ENCODE measurements around the gene LMNTD2.

The LMNTD2 gene

DNA sequence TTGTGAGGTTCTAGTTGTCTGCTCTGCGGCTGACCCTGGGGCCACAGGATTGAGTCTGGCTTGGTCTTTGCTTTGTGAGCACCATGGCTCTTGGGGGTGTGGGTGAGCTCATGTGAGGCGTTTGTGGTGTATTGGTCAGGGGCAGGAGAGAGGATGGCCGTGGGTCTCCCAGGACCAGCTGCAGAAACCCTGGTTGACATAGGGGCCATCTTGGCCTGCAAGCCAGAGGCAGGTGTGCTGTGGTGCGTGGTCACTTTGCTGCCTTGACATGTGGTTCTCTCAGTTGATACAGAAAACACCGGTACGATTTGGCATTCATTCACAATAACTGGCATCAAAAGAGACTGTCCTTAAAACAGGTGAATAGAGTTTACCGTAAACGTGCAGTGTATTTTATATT, 27.0 kb upstream of the LMNTD2 start:
- TF ChIP-seq, protein P1, sequence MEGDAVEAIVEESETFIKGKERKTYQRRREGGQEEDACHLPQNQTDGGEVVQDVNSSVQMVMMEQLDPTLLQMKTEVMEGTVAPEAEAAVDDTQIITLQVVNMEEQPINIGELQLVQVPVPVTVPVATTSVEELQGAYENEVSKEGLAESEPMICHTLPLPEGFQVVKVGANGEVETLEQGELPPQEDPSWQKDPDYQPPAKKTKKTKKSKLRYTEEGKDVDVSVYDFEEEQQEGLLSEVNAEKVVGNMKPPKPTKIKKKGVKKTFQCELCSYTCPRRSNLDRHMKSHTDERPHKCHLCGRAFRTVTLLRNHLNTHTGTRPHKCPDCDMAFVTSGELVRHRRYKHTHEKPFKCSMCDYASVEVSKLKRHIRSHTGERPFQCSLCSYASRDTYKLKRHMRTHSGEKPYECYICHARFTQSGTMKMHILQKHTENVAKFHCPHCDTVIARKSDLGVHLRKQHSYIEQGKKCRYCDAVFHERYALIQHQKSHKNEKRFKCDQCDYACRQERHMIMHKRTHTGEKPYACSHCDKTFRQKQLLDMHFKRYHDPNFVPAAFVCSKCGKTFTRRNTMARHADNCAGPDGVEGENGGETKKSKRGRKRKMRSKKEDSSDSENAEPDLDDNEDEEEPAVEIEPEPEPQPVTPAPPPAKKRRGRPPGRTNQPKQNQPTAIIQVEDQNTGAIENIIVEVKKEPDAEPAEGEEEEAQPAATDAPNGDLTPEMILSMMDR (IDR thresholded peaks at IDR 0.05; ENCODE audit: low read depth, low read length): no peak
- H3K4me3 ChIP-seq (ENCODE audit: low read depth, low read length): no peak overlapping the region

DNA sequence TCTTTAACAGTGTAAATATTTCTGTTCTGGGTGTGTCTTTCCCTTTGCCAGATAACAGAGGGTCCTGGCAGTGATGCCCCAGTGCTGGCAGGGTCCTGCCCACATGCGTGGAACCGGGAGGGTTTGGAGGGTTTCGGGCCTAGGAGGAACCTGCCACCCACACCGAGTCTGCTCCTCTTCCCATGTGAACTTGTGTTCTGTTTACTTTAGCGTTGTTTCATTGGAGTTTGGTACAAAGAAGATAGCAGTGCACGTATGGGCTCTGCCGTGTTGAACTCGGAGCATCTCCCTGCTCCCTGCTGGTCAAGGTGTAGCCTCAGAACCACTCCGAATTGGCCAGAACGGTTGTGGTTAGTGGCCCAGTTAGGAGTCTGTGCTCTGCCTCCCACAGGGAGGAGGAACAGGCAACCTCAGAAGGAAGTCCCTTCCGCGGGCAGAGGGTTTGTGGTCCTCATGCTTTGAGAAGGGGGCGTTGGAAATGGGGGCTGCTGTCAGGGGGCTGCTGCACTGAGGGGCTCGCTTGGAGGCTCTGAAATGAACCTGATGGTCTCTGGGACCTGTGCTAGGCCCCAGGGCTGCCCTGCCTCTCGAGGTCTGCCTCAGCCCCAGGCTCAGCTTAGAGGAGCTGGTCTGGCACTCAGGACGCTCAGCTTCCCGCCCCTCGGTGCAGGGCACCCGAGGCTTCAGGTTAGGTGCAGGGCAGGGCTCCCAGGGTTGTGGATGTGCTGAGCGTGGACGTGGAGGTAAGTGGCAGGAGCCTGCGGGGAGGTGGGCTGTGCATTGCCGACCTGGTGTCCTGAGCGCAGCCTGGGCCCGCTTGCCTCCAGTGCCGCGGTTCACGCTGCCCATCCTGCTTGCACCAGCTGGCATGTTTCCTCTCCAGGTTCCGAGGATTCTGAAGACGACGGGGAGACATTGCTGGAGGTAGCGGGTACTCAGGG, 26.1 kb upstream of the LMNTD2 start:
- no peak overlapping the region for H3K4me3 ChIP-seq (ENCODE audit: low read depth, low read length)
- TF ChIP-seq, protein P1 (IDR thresholded peaks at IDR 0.05; ENCODE audit: low read depth, low read length): no peak

DNA sequence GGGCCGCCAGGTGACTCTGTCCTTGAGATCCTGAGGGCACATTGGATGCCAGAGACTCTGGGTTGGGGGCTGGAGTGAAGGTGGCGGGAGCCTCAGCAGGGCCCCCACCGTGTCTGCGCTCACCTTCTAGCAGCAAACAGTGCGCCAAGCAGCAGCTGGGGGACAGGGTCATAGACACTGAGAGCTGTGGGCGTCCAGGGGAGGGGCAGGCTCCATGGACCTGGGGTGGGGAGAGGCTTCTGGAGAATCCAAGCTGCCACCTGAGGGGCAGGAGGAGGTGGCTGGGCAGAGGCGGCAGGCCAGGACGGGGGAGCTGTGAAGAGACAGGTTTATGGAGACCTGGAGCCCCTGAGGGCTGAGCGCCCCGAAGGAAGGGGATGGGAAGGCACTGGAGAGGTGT, 23.7 kb upstream of the LMNTD2 start:
- TF ChIP-seq, protein P1 (IDR thresholded peaks at IDR 0.05; ENCODE audit: low read depth, low read length): no peak
- H3K4me3 ChIP-seq (ENCODE audit: low read depth, low read length): no peak overlapping the region

DNA sequence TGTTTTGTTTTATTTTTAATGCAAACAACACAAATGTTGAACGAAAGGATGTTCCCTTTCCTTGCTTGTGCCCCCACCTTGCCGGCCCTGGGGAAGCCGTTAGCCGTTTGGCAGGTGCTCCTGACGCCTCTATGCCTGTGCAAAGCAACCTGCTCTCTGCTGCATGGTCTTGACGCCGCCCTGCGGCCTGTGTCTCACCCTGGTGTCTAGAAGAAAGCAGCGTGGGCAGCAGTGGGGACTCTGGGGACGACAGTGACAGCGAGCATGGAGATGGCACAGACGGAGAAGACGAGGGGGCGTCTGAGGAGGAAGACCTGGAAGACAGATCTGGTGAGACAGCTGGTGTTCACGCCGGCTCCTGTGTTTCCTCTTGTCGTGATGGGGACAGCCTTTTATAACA, 21.2 kb upstream of the LMNTD2 start:
- no peak overlapping the region for H3K4me3 ChIP-seq (ENCODE audit: low read depth, low read length)
- TF ChIP-seq, protein P1 (IDR thresholded peaks at IDR 0.05; ENCODE audit: low read depth, low read length): no peak

DNA sequence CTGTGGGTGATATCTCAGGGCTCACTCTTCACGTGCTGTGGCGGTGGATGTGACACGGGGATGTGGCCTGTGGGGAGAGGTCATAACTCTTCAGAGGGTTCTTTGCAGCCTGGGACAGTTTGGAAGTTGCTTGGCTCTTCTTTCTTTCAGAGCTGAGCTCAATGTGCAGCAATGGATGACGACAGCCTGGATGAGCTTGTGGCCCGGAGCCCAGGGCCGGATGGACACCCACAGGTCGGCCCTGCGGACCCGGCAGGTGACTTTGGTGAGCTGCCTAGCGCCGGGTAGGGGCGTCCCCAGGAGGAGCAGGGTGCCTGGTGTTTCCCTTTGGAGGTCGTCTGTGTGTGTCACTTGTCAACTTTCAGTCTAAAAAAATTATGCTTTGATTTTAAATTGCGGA, 20.8 kb upstream of the LMNTD2 start:
- H3K4me3 ChIP-seq (ENCODE audit: low read depth, low read length): no peak overlapping the region
- TF ChIP-seq, protein P1 (IDR thresholded peaks at IDR 0.05; ENCODE audit: low read depth, low read length): no peak

DNA sequence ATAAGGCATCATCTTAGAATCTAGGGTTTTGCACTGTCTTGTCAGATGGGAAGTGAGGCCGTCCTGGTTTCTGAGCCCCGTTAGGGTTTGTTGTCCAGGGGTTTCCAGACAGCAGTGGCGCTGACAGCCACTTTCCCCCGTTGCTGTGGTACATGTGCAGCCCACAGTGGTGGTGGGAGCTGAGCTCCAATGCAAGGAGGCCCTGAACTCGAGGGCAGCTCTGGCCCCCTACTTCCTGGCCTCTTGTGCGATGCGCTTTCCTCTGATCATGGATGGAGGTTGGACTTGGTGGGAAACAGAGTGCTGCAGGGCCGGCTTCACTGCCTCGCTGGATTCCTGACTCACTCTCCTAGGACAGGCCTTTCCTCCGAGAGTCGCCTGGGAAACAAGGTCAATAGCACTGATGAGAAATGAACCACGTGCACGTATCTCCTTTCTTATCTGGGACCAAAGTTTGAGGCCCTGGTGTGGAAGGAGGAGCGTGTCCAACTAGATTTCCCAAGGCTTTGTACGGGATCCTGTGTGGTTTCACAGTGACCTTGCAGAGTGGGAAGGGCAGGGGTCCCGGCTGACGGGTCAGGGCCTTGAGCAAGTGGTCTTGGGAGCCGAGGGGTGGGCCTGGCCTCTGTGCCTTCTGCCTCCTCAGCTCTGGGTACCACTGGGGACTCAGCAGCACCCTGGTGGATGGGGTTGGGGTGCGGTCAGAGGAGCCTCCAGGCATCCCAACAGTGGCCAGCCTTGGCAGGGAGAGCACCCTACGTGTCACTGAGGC, 19.5 kb upstream of the LMNTD2 start:
- H3K4me3 ChIP-seq (ENCODE audit: low read depth, low read length): no peak overlapping the region
- TF ChIP-seq, protein P1 (IDR thresholded peaks at IDR 0.05; ENCODE audit: low read depth, low read length): no peak

All from WI38 (cell line).